Right lung (tissue), 10 donors: ENCODE measurements around the gene TSPAN32. TPM values are rescaled to one million over a fixed set of nuclear protein-coding genes. Genes with fewer than 3 reads are reported as not detected.

Experiments used
- DNase-seq, 2 donors: peaks; one replicate each; pipeline ENCODE4 v3.0.0-alpha.2; 2013
- long read RNA-seq, 8 donors: transcript quantifications; one replicate each; lab custom pipeline, GENCODE V29; 2026
- polyA plus RNA-seq, 5 donors: library from polyadenylated mRNA; unstranded; fragments of 120-200 nt; gene quantifications; one replicate each; pipeline versions ENCODE4 v1.2.1 to v1.2.3, GENCODE V29; 2013; ENCODE audit warnings: inconsistent platforms in 1 of 5, low replicate concordance in 1 of 5; ENCODE audit not compliant: insufficient read length in 5 of 5, insufficient read depth in 1 of 5

TSPAN32 gene, protein sequence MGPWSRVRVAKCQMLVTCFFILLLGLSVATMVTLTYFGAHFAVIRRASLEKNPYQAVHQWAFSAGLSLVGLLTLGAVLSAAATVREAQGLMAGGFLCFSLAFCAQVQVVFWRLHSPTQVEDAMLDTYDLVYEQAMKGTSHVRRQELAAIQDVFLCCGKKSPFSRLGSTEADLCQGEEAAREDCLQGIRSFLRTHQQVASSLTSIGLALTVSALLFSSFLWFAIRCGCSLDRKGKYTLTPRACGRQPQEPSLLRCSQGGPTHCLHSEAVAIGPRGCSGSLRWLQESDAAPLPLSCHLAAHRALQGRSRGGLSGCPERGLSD
- polyA plus RNA-seq = 1 to 10 TPM; 3.0 to 6.0 (median 3.9) TPM
- long read RNA-seq, donor 1 = 0 reads
- long read RNA-seq, donor 2, partial matches to known transcripts = 0 of 2 reads
- long read RNA-seq, donor 2, other reads (novel, unspliced or antisense) = 0 of 2 reads
- long read RNA-seq, donor 3, partial matches to known transcripts = 0 of 1 reads
- long read RNA-seq, donor 3, other reads (novel, unspliced or antisense) = 0 of 1 reads
- long read RNA-seq, donor 4 = 0 reads
- long read RNA-seq, donor 5 = 0 reads
- long read RNA-seq, donor 6, partial matches to known transcripts = 0 of 1 reads
- long read RNA-seq, donor 6, other reads (novel, unspliced or antisense) = 0 of 1 reads
- long read RNA-seq, donor 7 = 0 reads
- long read RNA-seq, donor 8, partial matches to known transcripts = 0 of 1 reads
- long read RNA-seq, donor 8, other reads (novel, unspliced or antisense) = 0 of 1 reads

GRCh38 chr11:2301631-2302305 is at the start of gene TSPAN32, which contains the start of gene C11orf21:
TSPAN32 (plus strand) TSS chr11:2302013; CDS start chr11:2302150, 137 bp downstream.
C11orf21 (minus strand) TSS chr11:2301918; CDS start chr11:2301808, 110 bp downstream.
- DNase-seq = no peak

DNA sequence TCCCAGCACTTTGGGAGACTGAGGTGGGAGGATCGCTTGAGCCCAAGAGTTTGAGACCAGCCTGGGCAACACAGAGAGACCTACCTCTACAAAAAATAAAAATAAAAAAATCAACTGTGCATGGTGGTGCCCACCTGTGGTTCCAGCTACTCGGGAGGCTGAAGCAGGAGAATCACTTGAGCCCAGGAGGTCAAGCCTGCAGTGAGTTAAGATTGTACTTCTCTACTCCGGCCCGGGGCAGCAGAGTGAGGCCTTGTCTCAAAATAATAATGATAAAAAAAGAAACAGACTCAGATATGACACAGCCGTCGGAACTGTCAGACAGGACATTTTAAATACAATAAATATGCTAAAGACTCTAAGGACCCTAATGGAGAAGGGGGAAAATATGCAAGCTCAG is 49.8 kb upstream of the TSPAN32 start:
- DNase-seq = no peak

- no peak for DNase-seq
Observed at GRCh38 chr11:2256293-2256913, 45.4 kb upstream of the TSPAN32 start.

GRCh38 chr11:2256951-2257700 is 44.7 kb upstream of the TSPAN32 start:
- no peak for DNase-seq

GRCh38 chr11:2258501-2259465 is 43.0 kb upstream of the TSPAN32 start:
- DNase-seq = no peak

GRCh38 chr11:2259466-2259830 is 42.4 kb upstream of the TSPAN32 start:
- DNase-seq = no peak

GRCh38 chr11:2259897-2260451 is 41.8 kb upstream of the TSPAN32 start:
- no peak for DNase-seq

- DNase-seq = no peak
Observed at GRCh38 chr11:2260491-2261364, 41.1 kb upstream of the TSPAN32 start.

DNA sequence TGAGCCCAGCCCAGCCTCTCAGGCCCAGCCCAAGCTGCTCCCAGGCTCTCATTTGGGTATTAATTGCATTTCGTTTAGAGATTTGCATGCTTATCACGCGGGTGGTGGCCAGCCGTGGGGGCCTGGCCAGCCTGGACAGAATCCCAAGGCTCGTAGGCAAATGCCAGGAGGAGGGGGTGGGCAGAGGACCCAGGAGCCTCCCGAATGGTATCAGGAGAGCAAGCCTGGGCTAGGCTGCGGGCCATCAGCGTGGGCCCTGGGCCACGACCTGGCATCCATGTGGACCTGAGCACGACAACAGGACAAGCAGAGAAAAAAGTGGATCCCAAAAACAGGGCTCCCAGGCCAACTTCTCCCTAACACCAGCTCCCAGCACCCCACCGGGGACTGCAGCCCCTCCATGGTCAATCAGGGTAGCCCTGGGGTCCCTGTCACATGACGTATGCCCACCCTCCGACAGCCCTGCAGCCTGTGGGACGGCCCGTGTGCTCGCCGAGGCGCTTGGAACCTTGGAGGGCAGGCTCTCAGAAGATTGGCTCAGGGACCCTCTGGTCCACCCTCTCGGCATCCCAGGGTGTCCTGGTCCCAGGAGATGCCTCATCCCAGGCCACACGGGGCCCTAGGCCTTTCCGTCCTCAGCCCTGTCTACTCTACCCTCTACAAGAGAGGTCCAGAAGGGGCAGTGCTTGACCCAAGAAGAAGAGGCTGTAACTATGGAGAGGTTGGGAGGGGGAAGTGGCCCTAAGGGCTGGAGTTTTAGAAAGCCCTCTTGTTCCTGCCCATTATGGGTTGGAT is 40.2 kb upstream of the TSPAN32 start:
- no peak for DNase-seq

GRCh38 chr11:2262301-2263070 is 39.3 kb upstream of the TSPAN32 start:
- no peak for DNase-seq

- no peak for DNase-seq
Observed at GRCh38 chr11:2263071-2263565, 38.7 kb upstream of the TSPAN32 start.

DNA sequence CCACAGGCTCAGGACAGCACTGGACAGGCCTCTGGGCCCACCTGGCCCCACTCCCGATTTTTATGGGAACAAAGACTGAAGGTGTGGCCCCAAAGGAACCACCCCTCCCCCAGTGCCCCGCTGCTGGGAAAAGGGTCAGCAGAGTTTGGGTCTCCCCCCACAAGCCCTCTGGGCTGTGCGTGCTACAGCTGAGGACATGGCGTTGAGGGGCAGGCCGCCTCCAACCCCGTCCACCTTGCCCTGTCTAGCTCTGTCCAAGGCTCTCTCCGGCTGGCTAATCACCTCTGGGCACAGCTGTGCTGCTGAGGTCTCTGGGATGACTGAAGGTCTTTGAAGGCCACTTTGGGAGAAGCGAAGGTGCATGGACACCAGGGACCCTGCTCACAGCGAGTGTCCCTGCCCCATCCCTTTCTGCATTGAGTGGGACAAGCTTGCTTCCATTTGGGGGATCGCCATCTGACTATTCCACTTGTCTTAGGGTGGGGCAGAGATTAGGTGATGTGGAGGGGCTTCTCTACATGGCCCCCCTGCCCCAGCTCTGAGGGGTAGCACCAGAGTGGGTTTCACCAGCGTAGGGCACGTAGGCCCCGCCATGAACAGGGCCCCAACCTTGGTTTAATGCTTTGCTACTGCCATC is 38.0 kb upstream of the TSPAN32 start:
- no peak for DNase-seq

DNA sequence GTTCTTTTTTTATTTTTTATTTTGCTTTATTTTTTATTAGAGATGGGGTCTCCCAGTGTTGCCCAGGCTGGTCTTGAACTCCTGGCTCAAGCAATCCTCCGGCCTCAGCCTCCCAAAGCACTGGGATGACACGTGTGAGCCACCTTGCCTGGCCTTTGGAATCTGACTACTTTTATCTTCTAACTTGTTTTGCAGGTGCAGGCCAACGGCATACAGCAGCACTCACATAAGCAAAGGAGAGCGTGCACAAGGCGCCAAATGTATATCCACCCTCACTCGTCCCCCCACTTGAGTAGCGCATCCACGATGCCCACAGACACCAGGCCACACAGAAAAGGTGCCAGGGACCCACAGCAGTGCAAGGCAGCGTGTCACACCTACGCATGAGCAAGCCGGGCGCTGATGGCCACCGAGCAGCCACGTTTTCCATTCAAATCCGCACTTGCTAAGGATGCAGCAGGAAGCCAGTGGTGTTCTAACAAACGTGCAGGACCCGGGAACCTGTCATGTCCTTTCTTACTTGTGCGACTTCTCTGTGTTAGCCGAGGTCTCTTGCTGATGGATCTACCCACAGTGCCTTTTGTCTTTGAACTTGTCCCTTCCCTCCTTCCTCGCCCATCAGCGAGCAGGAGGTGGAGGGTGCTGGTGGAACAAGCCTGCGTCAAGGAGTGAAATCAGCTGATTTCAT is 37.3 kb upstream of the TSPAN32 start:
- DNase-seq = no peak

- DNase-seq = no peak
Observed at GRCh38 chr11:2265396-2265795, 36.4 kb upstream of the TSPAN32 start.

DNA sequence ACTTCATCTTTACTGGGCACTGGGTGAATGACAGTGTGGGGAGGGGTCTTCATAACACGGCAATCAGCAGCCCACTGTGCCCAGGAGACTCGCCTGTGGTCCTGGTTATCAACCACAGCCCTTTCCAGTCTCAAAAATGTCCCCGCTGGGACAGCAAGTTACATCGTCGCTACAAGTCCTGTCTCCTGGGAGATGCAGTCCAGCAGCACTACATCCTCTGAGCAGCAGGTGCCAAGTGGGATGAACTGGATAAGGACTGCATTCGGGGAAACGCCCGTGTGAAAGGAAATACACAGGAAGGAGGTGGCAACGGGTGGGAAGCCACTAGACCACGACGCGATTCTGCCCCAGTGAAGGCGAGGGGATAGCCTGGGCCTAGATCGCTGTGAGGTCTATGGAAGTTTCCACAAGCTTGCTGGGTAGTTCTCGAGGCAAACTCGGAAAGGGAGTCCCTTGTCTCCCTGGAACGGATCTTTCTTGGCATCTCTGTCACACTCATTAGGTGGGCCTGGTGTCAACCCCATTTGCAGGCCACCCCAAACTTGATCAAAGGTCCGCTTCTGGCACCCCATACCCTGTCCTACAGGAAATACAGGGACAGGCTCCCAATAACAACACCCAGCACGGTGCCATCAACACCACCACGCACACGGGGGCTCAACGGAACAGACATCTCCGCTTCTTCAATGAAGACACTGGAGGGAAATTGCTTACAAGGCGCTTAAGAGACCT is 35.8 kb upstream of the TSPAN32 start:
- DNase-seq = no peak
